Mammary microvascular endothelial cell (primary cell): Measurements from ENCODE around the gene PVALEF. TPM values are rescaled to one million over a fixed set of nuclear protein-coding genes. Genes with fewer than 3 reads are reported as not detected.

ENCODE experiments used
- total RNA-seq: library from RNA; depleted of rRNA; stranded (reverse); fragments of >200 nt; gene quantifications from 2 replicates; pipeline ENCODE4 v1.2.3, GENCODE V29; 2015

The PVALEF gene
- total RNA-seq: not detected in 2 replicates

GRCh38 chr17:81165246-81166032, at the start of gene PVALEF:
PVALEF (plus strand) TSS chr17:81165507; CDS start chr17:81181227, 15,720 bp downstream.

GRCh38 chr17:81166033-81166492, 756 bp downstream of the PVALEF start, which contains the start of gene AATK:
AATK (minus strand) TSS chr17:81166221; CDS start chr17:81165992, 229 bp downstream.

GRCh38 chr17:81222906-81223761, 57.8 kb downstream of the PVALEF start, which contains the start of gene CEP131:
CEP131 (minus strand) TSS chr17:81222965; CDS start chr17:81220056, 2,909 bp downstream.

Other genes starting within 250 kb of the PVALEF start
- gene CHMP6, start 173.7 kb upstream of the PVALEF start, total RNA-seq: 37.4 and 44.2 TPM in 2 replicates
- gene BAIAP2, start 130.4 kb upstream of the PVALEF start, total RNA-seq: 21.4 and 26.3 TPM in 2 replicates
- gene AATK, start 714 bp downstream of the PVALEF start, total RNA-seq: 2.1 and 2.3 TPM in 2 replicates
- 12.2 and 12.8 TPM in 2 replicates for gene CEP131, start 57.5 kb downstream of the PVALEF start, total RNA-seq
- 20.1 and 23.0 TPM in 2 replicates for gene TEPSIN, start 73.5 kb downstream of the PVALEF start, total RNA-seq
- 66.6 and 78.2 TPM in 2 replicates for gene NDUFAF8, start 73.8 kb downstream of the PVALEF start, total RNA-seq
- 80.6 and 91.1 TPM in 2 replicates for gene SLC38A10, start 129.8 kb downstream of the PVALEF start, total RNA-seq
- gene BAHCC1, start 229.9 kb downstream of the PVALEF start, total RNA-seq: 15.3 and 23.0 TPM in 2 replicates